IPS-20b (cell line): ENCODE results near the gene PPP1R13L.

Experiments
- H3K27ac ChIP-seq: one replicate; pipeline ENCODE4 v1.5.1; 2013; ENCODE audit warnings: low read length
- H3K27me3 ChIP-seq: 2 replicates; pipeline ENCODE4 v1.6.1; 2013; ENCODE audit warnings: mild to moderate bottlenecking, low read length, inconsistent platforms; ENCODE audit not compliant: insufficient read depth
- H3K36me3 ChIP-seq: 2 replicates; pipeline ENCODE4 v1.6.1; 2013; ENCODE audit warnings: low read depth, mild to moderate bottlenecking, inconsistent platforms, low read length, moderate library complexity; ENCODE audit not compliant: insufficient read depth
- H3K4me1 ChIP-seq: 2 replicates; pipeline ENCODE4 v1.6.1; 2013; ENCODE audit warnings: mild to moderate bottlenecking, control low read depth, inconsistent platforms, low read length, moderate library complexity; ENCODE audit not compliant: insufficient read depth
- H3K4me3 ChIP-seq: 2 replicates; pipeline ENCODE4 v1.5.1; 2013; ENCODE audit warnings: mild to moderate bottlenecking, low read length, inconsistent platforms
- H3K9ac ChIP-seq: 2 replicates; pipeline ENCODE4 v1.6.1; 2013; ENCODE audit warnings: low read depth, mild to moderate bottlenecking, inconsistent platforms, low read length, moderate library complexity
- H3K9me3 ChIP-seq: 2 replicates; pipeline ENCODE4 v1.6.1; 2013; ENCODE audit warnings: mild to moderate bottlenecking, low read depth, low read length, inconsistent platforms; ENCODE audit not compliant: insufficient read depth

The PPP1R13L gene

GRCh38 chr19:45404557-45405434 lies at the start of gene PPP1R13L:
Gene PPP1R13L (minus strand): TSS chr19:45405069. CDS start chr19:45398318, 6,751 bp downstream.
- H3K27me3 ChIP-seq = peaks cover 36% of the 10 kb centered on the region

GRCh38 chr19:45451850-45452387 lies 47.0 kb upstream of the PPP1R13L start:
- Histone ChIP-seq H3K9me3 (no peaks in the 10 kb centered on the region), H3K4me1 (peaks cover 3% of the 10 kb centered on the region), H3K36me3 (no peaks in the 10 kb centered on the region), H3K27me3 (peaks cover 34% of the 10 kb centered on the region), H3K4me3 (no peak overlapping the region), H3K9ac (no peak overlapping the region), H3K27ac (no peak overlapping the region)

More at GRCh38 chr19:45404557-45405434, at the start of gene PPP1R13L:
- H3K36me3 ChIP-seq = peaks cover 12% of the 10 kb centered on the region; the same call in 1 of the 2 replicates
- H3K27ac ChIP-seq = peak within 1 kb of the TSS; percentile 81
- H3K9me3 ChIP-seq = no peaks in the 10 kb centered on the region
- H3K4me1 ChIP-seq = peaks cover 10% of the 10 kb centered on the region
- H3K4me3 ChIP-seq = peak within 1 kb of the TSS; percentile 84
- H3K9ac ChIP-seq = peak within 1 kb of the TSS; percentile 98

- Histone ChIP-seq H3K27me3 (peaks cover 34% of the 10 kb centered on the region), H3K36me3 (no peaks in the 10 kb centered on the region), H3K4me1 (peaks cover 3% of the 10 kb centered on the region), H3K27ac (no peak overlapping the region), H3K9me3 (no peaks in the 10 kb centered on the region), H3K4me3 (peak overlapping the region; percentile 63), H3K9ac (peak overlapping the region; percentile 59; the same call in 1 of the 2 replicates)
Measured at GRCh38 chr19:45451131-45451849, 46.4 kb upstream of the PPP1R13L start.

- H3K9ac ChIP-seq = peak overlapping the region; percentile 67; the same call in 1 of the 2 replicates
- peak overlapping the region; percentile 76 for H3K4me3 ChIP-seq
- no peaks in the 10 kb centered on the region; the same call in 1 of the 2 replicates for H3K4me1 ChIP-seq
- H3K27me3 ChIP-seq = peaks cover 39% of the 10 kb centered on the region
- H3K36me3 ChIP-seq = no peaks in the 10 kb centered on the region
- H3K27ac ChIP-seq = no peak overlapping the region
- no peaks in the 10 kb centered on the region for H3K9me3 ChIP-seq
Measured at GRCh38 chr19:45450012-45450333, 45.1 kb upstream of the PPP1R13L start.

GRCh38 chr19:45448887-45449299 lies 44.0 kb upstream of the PPP1R13L start:
- H3K27ac ChIP-seq = no peak overlapping the region
- peaks cover 45% of the 10 kb centered on the region for H3K27me3 ChIP-seq
- no peaks in the 10 kb centered on the region for H3K36me3 ChIP-seq
- peaks cover 5% of the 10 kb centered on the region for H3K4me1 ChIP-seq
- H3K9me3 ChIP-seq = no peaks in the 10 kb centered on the region
- H3K9ac ChIP-seq = no peak overlapping the region
- H3K4me3 ChIP-seq = no peak overlapping the region

GRCh38 chr19:45448425-45448756 lies 43.5 kb upstream of the PPP1R13L start:
- no peaks in the 10 kb centered on the region for H3K9me3 ChIP-seq
- no peak overlapping the region for H3K9ac ChIP-seq
- H3K36me3 ChIP-seq = no peaks in the 10 kb centered on the region
- no peak overlapping the region for H3K4me3 ChIP-seq
- no peak overlapping the region for H3K27ac ChIP-seq
- peaks cover 5% of the 10 kb centered on the region; the same call in 1 of the 2 replicates for H3K4me1 ChIP-seq
- H3K27me3 ChIP-seq = peaks cover 45% of the 10 kb centered on the region

GRCh38 chr19:45446944-45447343 lies 42.1 kb upstream of the PPP1R13L start:
- Histone ChIP-seq H3K9me3 (no peaks in the 10 kb centered on the region), H3K27me3 (peaks cover 50% of the 10 kb centered on the region), H3K4me1 (peaks cover 7% of the 10 kb centered on the region; the same call in 1 of the 2 replicates), H3K27ac (no peak overlapping the region), H3K4me3 (no peak overlapping the region), H3K9ac (no peak overlapping the region), H3K36me3 (no peaks in the 10 kb centered on the region)

GRCh38 chr19:45446295-45446694 lies 41.4 kb upstream of the PPP1R13L start:
- Histone ChIP-seq H3K36me3 (no peaks in the 10 kb centered on the region), H3K4me1 (peaks cover 7% of the 10 kb centered on the region; the same call in 1 of the 2 replicates), H3K9ac (no peak overlapping the region), H3K9me3 (no peaks in the 10 kb centered on the region), H3K27me3 (peaks cover 44% of the 10 kb centered on the region), H3K4me3 (no peak overlapping the region), H3K27ac (no peak overlapping the region)

GRCh38 chr19:45445139-45445538 lies 40.3 kb upstream of the PPP1R13L start:
- Histone ChIP-seq H3K27me3 (peaks cover 44% of the 10 kb centered on the region), H3K9ac (no peak overlapping the region), H3K9me3 (no peaks in the 10 kb centered on the region), H3K27ac (no peak overlapping the region), H3K4me3 (no peak overlapping the region), H3K4me1 (peaks cover 7% of the 10 kb centered on the region; the same call in 1 of the 2 replicates), H3K36me3 (no peaks in the 10 kb centered on the region)

GRCh38 chr19:45444318-45445041 lies 39.6 kb upstream of the PPP1R13L start:
- H3K4me3 ChIP-seq = peak overlapping the region; percentile 71
- peak overlapping the region; percentile 77; the same call in 1 of the 2 replicates for H3K9ac ChIP-seq
- H3K27ac ChIP-seq = no peak overlapping the region
- H3K9me3 ChIP-seq = no peaks in the 10 kb centered on the region
- H3K36me3 ChIP-seq = no peaks in the 10 kb centered on the region
- H3K27me3 ChIP-seq = peaks cover 38% of the 10 kb centered on the region; the same call in 1 of the 2 replicates
- peaks cover 7% of the 10 kb centered on the region; the same call in 1 of the 2 replicates for H3K4me1 ChIP-seq
